Thyroid gland (tissue), 4 donors: ENCODE data around the gene AKNA. TPM values are rescaled to one million over a fixed set of nuclear protein-coding genes. Genes with fewer than 3 reads are reported as not detected.

ENCODE experiments used
- DNase-seq, 2 donors: peaks; one replicate each; pipeline ENCODE4 v3.0.0-alpha.2; 2019
- H3K27ac ChIP-seq, 3 donors: fragments of 200-600 bp; sonication (generic); 1 replicate in 2 of 3; 2 replicates in 1 of 3; pipeline ENCODE4 v1.5.1; 2016 to 2019; ENCODE audit warnings: mild to moderate bottlenecking in 1 of 3, moderate library complexity in 1 of 3
- H3K27me3 ChIP-seq: fragments of 200-600 bp; sonication (generic); one replicate; pipeline ENCODE4 v1.5.1; 2019
- H3K36me3 ChIP-seq, 2 donors: fragments of 200-600 bp; sonication (generic); one replicate each; pipeline ENCODE4 v1.5.1; 2016 to 2019
- H3K4me1 ChIP-seq, 2 donors: fragments of 200-600 bp; sonication (generic); one replicate each; pipeline ENCODE4 v1.5.1; 2017 to 2019
- H3K4me3 ChIP-seq, 3 donors: fragments of 200-600 bp; sonication (generic); replicated peaks in 1 of 3; 1 replicate in 2 of 3; 2 replicates in 1 of 3; pipeline ENCODE4 v1.5.1; 2016; ENCODE audit warnings: mild to moderate bottlenecking in 1 of 3
- H3K9me3 ChIP-seq: fragments of 200-600 bp; sonication (generic); one replicate; pipeline ENCODE4 v1.5.1; 2017
- CTCF ChIP-seq, 6 experiments: fragments of 200-600 bp in 3 of 6; fragments of 450-650 bp in 3 of 6; sonication (generic) in 3 of 6; IDR thresholded peaks; one replicate each; pipeline ENCODE4 v1.5.1; 2016 to 2019; ENCODE audit warnings: antibody characterized with exemption in 6 of 6, mild to moderate bottlenecking in 2 of 6, inconsistent platforms in 1 of 6, moderate library complexity in 1 of 6
- POLR2A ChIP-seq, 2 donors: fragments of 450-650 bp; IDR thresholded peaks; one replicate each; pipeline ENCODE4 v1.6.1; 2017; ENCODE audit warnings: antibody characterized with exemption in 2 of 2, mild to moderate bottlenecking in 2 of 2, moderate library complexity in 1 of 2
- WGBS, 2 donors: methylation state at CpG; one replicate each; pipeline ENCODE4 v1.1.5; 2017; 5-methylcytosine and 5-hydroxymethylcytosine counted together
- intact Hi-C: fragments of 100-400 bp; cut with DNase I; formaldehyde crosslinking; loops from one replicate; pipeline ENCODE4 v1.15.1; 2023
- total RNA-seq, 4 donors: library from RNA; depleted of rRNA; stranded (reverse); fragments of >200 nt; gene quantifications; one replicate each; pipeline ENCODE4 v1.2.3, GENCODE V29; 2016

Gene AKNA
- total RNA-seq, 4 donors from 2014 or later, result 10.0 to 17.0 (median 12.5) TPM

- 90 to 93% methylated on average over 8 of the region's 8 CpGs for WGBS, 2 donors
- Histone ChIP-seq H3K27ac (no peak overlapping the region), H3K27me3 (no peaks in the 10 kb centered on the region), H3K9me3 (no peaks in the 10 kb centered on the region), H3K36me3 (no peaks in the 10 kb centered on the region), H3K4me3 (no peak overlapping the region), H3K4me1 (peaks cover 10 to 11% of the 10 kb centered on the region in 2 donors)
- no peak for TF ChIP-seq CTCF (IDR thresholded peaks at IDR 0.05)
- TF ChIP-seq POLR2A (IDR thresholded peaks at IDR 0.05), result no peak
- no peak for DNase-seq
- intact Hi-C loops, result no loop called here
Observed at GRCh38 chr9:114313186-114313585, 74.6 kb downstream of the AKNA start.

DNA sequence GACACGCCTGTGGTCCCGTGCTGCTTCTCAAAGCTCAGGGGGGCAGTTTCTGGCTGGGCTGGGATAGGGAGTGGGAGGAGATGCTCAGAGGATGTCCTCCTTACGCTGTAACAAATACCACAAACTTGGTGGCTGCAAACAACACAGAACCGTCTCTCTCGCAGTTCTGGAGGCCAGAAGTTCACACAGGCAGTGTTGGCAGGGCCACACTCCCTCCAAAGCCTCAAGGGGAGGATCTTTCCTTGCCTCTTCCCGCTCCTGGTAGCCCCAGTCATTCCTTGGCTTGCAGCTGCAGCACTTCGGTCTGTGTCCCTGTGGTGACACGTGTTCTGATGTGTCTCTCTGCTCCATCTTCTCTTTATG is 75.3 kb downstream of the AKNA start:
- no peak overlapping the region for H3K4me3 ChIP-seq
- no peaks in the 10 kb centered on the region for H3K27me3 ChIP-seq
- H3K27ac ChIP-seq, result no peak overlapping the region
- WGBS, 2 donors, result 86 to 90% methylated on average over 8 of the region's 8 CpGs
- intact Hi-C loops, result no loop called here
- H3K9me3 ChIP-seq, result no peaks in the 10 kb centered on the region
- no peak for TF ChIP-seq CTCF (IDR thresholded peaks at IDR 0.05)
- TF ChIP-seq POLR2A (IDR thresholded peaks at IDR 0.05), result no peak
- DNase-seq, result no peak
- H3K4me1 ChIP-seq, result peaks cover 10 to 11% of the 10 kb centered on the region in 2 donors
- H3K36me3 ChIP-seq, result no peaks in the 10 kb centered on the region

DNA sequence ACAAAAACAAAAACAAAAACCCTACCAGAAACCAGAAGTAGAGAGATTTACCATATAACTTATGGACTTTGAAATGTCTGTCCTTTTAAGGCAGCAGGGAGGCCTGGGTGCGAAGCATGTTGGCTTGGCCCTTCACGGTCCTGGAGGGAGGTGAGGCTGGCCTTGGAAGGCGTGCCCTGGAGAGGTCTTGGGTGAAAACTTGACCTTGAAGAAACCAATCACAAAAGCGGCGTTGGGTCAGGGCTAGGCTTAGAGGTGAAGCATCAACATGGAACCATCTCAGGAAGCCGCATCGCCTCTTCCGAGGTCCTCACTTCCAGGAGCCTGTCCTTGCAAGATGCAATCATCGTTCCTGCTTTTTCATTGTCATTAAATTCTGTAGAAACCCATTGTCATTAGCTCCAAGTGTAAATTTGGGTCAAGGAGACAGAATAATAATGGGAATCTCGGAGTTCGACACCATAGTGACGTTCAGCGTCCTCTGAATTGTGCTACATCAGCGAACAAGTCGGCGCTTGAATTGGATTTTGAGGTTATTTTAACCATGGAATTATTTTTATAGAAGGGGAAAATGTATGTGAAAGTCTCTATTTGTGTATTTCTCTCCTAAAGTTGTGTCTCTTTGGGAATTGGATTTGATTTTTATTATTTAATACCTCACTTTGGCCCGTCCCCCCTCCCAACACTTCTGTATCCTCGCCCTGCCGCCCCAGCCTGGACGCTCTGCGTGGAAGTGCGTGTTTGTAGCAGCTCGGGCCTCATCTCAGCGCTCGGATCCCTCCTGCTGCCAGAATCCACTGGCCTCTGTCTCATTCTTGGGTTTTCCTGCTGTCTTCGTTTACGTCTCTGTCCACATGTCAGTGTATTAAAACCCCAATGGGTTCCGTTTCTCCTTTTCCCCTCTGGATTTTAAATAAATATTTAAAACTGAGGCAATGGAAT is 75.9 kb downstream of the AKNA start:
- intact Hi-C loops, result no loop called here
- H3K4me3 ChIP-seq, result no peak overlapping the region

DNA sequence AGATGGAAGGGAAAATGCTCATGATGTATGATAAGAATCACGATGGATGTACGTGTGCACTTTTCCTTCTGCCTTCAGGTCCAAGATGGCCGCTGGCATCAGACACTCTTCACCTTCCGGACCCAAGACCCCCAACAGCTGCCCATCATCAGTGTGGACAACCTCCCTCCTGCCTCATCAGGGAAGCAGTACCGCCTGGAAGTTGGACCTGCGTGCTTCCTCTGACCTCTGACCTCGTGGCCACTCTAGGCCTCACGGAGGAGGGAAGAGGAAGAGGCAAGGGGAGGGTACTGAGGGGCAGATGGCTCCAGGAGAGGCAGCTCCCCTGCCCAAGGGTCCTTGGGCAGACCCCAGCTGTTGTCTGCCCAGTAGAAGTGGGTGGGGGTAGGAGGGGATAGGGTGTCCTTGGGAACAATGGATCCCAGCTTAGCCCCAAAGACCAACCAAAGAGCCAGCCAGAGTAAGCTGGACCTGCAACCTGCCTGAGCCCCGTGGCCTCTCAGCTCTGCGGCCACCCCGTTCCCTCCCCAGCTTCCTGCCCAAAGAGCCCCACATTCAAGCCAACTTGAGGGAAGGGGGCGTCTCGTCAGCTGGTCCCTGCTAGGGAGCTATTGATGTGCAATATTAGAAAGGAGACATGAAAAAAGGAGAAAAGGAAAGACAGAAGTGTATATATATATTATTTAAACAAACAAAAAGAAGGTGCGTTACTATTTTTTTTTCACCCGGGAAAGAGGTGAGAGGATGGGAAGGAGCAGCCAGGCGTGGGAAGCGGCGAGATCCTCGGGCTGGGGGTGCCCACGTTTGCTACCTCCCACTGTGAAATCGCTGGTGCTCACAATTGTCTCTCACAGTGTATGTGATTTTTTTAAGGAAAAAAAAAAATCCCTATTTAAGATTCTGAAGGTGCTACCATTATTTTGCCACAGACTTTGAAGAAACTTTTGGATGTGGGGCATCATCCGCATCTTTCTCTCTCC is 77.0 kb downstream of the AKNA start:
- DNase-seq, result no peak
- no peaks in the 10 kb centered on the region for H3K9me3 ChIP-seq
- WGBS, 2 donors, result 84 to 85% methylated on average over 22 of the region's 22 CpGs
- TF ChIP-seq CTCF (IDR thresholded peaks at IDR 0.05) (no peak), POLR2A (IDR thresholded peaks at IDR 0.05) (no peak)
- no peaks in the 10 kb centered on the region for H3K27me3 ChIP-seq
- no peak overlapping the region for H3K4me3 ChIP-seq
- peaks cover under 1 to 3% of the 10 kb centered on the region in 2 donors for H3K4me1 ChIP-seq
- H3K36me3 ChIP-seq, result no peaks in the 10 kb centered on the region
- intact Hi-C loops, result no loop called here
- H3K27ac ChIP-seq, result no peak overlapping the region

More for the DNA sequence above, 75.9 kb downstream of the AKNA start:
- Histone ChIP-seq H3K27me3 (no peaks in the 10 kb centered on the region), H3K4me1 (peaks cover 7 to 8% of the 10 kb centered on the region in 2 donors), H3K36me3 (no peaks in the 10 kb centered on the region), H3K9me3 (no peaks in the 10 kb centered on the region), H3K27ac (no peak overlapping the region)
- TF ChIP-seq CTCF (IDR thresholded peaks at IDR 0.05) (no peak), POLR2A (IDR thresholded peaks at IDR 0.05) (no peak)
- no peak for DNase-seq
- WGBS, 2 donors, result 95% methylated on average over 28 of the region's 28 CpGs
